ENCODE data around the gene MAST3. TPM values are rescaled to one million over a fixed set of nuclear protein-coding genes. Genes with fewer than 3 reads are reported as not detected.

The MAST3 gene
- total and polyA plus RNA-seq, 2 of the 13 experiments (the other 11 are each of a cell fraction or from before 2014, with no cell fraction given): 4.1 to 4.6 TPM

DNA sequence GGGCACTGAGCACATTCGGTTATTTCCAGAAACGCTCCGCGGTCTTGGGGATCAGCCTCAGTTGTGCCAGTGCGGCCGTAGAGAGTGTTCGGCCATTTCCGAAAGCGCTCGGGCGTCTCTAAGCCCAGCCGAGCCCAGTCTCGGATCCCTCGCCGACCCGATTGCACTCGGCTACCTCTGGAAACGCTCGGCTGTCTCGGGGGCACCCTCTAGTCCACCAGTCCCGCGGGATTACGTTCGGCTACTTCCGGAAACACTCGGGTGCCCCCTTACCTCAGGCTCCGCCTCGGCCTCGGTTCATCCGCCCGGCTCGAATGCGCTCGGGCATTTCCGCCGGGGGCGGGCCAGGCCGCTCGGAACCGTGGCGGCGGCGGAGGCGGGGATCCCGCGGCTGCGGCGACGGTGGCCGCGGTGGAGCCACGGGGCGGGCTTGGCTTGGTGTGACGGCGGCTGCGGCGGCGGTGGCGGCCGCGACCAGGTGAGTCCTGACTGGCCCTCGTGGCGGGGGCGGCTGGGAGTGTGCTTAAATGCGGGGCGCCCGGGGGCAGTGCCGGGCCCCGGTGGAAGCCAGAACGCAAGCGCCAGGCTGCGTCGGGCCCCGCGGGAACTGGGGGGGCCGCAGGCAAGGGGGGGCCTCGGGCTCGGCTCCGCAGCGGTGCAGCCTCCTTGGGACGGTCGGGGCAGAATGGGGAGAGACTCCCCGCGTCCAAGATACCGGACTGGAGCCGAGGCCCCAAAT is 55.4 kb downstream of the MAST3 start, which contains the start of gene PIK3R2 (continued):
- TF ChIP-seq, protein P1, sequence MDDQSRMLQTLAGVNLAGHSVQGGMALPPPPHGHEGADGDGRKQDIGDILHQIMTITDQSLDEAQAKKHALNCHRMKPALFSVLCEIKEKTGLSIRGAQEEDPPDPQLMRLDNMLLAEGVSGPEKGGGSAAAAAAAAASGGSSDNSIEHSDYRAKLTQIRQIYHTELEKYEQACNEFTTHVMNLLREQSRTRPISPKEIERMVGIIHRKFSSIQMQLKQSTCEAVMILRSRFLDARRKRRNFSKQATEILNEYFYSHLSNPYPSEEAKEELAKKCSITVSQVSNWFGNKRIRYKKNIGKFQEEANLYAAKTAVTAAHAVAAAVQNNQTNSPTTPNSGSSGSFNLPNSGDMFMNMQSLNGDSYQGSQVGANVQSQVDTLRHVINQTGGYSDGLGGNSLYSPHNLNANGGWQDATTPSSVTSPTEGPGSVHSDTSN (CRISPR knock-in tag; IDR thresholded peaks at IDR 0.05; ENCODE audit: borderline replicate concordance): no peak
- TF ChIP-seq ZNF256 (CRISPR knock-in tag; conservative IDR thresholded peaks at IDR 0.05) (no peak), ZSCAN20 (CRISPR knock-in tag; IDR thresholded peaks at IDR 0.05; ENCODE audit: borderline replicate concordance) (no peak), GPN1 (CRISPR knock-in tag; IDR thresholded peaks at IDR 0.05; ENCODE audit: borderline replicate concordance) (no peak), ZNF552 (CRISPR knock-in tag; IDR thresholded peaks at IDR 0.05; ENCODE audit: borderline replicate concordance) (no peak), JARID2 (CRISPR knock-in tag; IDR thresholded peaks at IDR 0.05; ENCODE audit: insufficient replicate concordance) (no peak), NKX3-1 (CRISPR knock-in tag; IDR thresholded peaks at IDR 0.05) (0 out of 2 replicates have a peak, but pooled peaks have one; percentile 39), SIN3A (IDR thresholded peaks at IDR 0.05; ENCODE audit: borderline replicate concordance, low read depth, low read length) (no peak), XBP1 (CRISPR knock-in tag; IDR thresholded peaks at IDR 0.05) (no peak), HNF4A (CRISPR knock-in tag; IDR thresholded peaks at IDR 0.05) (no peak), KAT8 (CRISPR knock-in tag; IDR thresholded peaks at IDR 0.05) (no peak), ZNF329 (CRISPR knock-in tag; IDR thresholded peaks at IDR 0.05; ENCODE audit: low read depth) (0 out of 2 replicates have a peak, but pooled peaks have one; percentile 35), ZNF614 (CRISPR knock-in tag; IDR thresholded peaks at IDR 0.05; ENCODE audit: borderline replicate concordance) (no peak)
- TF ChIP-seq, protein P2, sequence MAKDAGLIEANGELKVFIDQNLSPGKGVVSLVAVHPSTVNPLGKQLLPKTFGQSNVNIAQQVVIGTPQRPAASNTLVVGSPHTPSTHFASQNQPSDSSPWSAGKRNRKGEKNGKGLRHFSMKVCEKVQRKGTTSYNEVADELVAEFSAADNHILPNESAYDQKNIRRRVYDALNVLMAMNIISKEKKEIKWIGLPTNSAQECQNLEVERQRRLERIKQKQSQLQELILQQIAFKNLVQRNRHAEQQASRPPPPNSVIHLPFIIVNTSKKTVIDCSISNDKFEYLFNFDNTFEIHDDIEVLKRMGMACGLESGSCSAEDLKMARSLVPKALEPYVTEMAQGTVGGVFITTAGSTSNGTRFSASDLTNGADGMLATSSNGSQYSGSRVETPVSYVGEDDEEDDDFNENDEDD (CRISPR knock-in tag; IDR thresholded peaks at IDR 0.05; ENCODE audit: borderline replicate concordance): peak; percentile 35; the same call in 1 of the 2 replicates
- TF ChIP-seq, protein P3, sequence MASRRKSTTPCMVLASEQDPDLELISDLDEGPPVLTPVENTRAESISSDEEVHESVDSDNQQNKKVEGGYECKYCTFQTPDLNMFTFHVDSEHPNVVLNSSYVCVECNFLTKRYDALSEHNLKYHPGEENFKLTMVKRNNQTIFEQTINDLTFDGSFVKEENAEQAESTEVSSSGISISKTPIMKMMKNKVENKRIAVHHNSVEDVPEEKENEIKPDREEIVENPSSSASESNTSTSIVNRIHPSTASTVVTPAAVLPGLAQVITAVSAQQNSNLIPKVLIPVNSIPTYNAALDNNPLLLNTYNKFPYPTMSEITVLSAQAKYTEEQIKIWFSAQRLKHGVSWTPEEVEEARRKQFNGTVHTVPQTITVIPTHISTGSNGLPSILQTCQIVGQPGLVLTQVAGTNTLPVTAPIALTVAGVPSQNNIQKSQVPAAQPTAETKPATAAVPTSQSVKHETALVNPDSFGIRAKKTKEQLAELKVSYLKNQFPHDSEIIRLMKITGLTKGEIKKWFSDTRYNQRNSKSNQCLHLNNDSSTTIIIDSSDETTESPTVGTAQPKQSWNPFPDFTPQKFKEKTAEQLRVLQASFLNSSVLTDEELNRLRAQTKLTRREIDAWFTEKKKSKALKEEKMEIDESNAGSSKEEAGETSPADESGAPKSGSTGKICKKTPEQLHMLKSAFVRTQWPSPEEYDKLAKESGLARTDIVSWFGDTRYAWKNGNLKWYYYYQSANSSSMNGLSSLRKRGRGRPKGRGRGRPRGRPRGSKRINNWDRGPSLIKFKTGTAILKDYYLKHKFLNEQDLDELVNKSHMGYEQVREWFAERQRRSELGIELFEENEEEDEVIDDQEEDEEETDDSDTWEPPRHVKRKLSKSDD (CRISPR knock-in tag; IDR thresholded peaks at IDR 0.05; ENCODE audit: low read depth): no peak
- TF ChIP-seq, protein P4, sequence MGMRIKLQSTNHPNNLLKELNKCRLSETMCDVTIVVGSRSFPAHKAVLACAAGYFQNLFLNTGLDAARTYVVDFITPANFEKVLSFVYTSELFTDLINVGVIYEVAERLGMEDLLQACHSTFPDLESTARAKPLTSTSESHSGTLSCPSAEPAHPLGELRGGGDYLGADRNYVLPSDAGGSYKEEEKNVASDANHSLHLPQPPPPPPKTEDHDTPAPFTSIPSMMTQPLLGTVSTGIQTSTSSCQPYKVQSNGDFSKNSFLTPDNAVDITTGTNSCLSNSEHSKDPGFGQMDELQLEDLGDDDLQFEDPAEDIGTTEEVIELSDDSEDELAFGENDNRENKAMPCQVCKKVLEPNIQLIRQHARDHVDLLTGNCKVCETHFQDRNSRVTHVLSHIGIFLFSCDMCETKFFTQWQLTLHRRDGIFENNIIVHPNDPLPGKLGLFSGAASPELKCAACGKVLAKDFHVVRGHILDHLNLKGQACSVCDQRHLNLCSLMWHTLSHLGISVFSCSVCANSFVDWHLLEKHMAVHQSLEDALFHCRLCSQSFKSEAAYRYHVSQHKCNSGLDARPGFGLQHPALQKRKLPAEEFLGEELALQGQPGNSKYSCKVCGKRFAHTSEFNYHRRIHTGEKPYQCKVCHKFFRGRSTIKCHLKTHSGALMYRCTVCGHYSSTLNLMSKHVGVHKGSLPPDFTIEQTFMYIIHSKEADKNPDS (CRISPR knock-in tag; IDR thresholded peaks at IDR 0.05): no peak
- TF ChIP-seq, protein P5, sequence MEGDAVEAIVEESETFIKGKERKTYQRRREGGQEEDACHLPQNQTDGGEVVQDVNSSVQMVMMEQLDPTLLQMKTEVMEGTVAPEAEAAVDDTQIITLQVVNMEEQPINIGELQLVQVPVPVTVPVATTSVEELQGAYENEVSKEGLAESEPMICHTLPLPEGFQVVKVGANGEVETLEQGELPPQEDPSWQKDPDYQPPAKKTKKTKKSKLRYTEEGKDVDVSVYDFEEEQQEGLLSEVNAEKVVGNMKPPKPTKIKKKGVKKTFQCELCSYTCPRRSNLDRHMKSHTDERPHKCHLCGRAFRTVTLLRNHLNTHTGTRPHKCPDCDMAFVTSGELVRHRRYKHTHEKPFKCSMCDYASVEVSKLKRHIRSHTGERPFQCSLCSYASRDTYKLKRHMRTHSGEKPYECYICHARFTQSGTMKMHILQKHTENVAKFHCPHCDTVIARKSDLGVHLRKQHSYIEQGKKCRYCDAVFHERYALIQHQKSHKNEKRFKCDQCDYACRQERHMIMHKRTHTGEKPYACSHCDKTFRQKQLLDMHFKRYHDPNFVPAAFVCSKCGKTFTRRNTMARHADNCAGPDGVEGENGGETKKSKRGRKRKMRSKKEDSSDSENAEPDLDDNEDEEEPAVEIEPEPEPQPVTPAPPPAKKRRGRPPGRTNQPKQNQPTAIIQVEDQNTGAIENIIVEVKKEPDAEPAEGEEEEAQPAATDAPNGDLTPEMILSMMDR (CRISPR knock-in tag; IDR thresholded peaks at IDR 0.05): no peak; the same call in 1 of the 2 replicates
- TF ChIP-seq, protein P6, sequence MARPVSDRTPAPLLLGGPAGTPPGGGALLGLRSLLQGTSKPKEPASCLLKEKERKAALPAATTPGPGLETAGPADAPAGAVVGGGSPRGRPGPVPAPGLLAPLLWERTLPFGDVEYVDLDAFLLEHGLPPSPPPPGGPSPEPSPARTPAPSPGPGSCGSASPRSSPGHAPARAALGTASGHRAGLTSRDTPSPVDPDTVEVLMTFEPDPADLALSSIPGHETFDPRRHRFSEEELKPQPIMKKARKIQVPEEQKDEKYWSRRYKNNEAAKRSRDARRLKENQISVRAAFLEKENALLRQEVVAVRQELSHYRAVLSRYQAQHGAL (CRISPR knock-in tag; IDR thresholded peaks at IDR 0.05; ENCODE audit: not compliant biosample characterization): no peak

Data from HepG2 (cell line).